OCI-LY3 (cell line): Measurements from ENCODE around the gene TBATA.

ENCODE experiments used
- EZH2phosphoT487 ChIP-seq: fragments of 200-600 bp; shearing (Covaris generic); IDR thresholded peaks from 2 replicates; pipeline ENCODE4 v1.6.1; 2018; ENCODE audit warnings: antibody characterized with exemption, mixed run types, low read depth
- TF ChIP-seq, protein P1 (sequence below): fragments of 200-600, 300-600 bp; sonication (generic); IDR thresholded peaks from 2 replicates; pipeline ENCODE4 v1.5.1; 2014; ENCODE audit warnings: antibody characterized with exemption, low read length, low read depth

DNA sequence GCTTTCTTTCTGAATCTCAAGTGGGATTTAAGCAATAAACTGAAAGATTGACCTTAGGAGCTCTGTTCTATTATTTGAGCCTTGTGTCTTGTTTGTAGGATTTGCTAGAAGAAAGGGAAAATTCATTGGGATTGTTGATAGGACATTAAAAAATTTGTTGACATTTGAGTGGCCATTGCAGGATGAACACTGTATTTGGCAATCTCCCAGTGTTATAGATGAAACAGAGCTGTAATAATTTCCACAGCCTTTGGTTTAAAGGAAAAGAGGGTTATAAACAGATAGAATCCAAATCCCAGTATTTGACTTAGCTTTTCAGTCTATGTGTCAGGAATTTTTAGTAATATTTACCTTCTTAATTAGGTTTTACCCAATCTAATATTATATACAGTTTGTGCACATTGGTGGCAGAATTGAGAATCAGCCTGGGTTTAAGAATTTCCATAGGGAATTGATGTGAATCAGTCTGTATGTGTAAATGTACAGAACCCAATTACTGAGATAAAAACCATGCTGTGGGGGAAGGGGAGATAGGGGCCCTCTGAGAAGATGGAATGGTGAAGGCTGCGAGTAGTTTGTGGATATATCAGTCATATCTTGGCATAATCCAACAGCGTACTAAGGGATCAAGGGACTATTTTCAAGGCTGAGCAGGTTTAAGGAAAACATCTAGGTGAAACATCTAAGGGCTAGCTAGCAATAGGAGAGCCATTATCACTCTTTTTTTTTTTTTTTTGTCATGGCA lies 37.1 kb upstream of the TBATA start:
- TF ChIP-seq, protein P1, sequence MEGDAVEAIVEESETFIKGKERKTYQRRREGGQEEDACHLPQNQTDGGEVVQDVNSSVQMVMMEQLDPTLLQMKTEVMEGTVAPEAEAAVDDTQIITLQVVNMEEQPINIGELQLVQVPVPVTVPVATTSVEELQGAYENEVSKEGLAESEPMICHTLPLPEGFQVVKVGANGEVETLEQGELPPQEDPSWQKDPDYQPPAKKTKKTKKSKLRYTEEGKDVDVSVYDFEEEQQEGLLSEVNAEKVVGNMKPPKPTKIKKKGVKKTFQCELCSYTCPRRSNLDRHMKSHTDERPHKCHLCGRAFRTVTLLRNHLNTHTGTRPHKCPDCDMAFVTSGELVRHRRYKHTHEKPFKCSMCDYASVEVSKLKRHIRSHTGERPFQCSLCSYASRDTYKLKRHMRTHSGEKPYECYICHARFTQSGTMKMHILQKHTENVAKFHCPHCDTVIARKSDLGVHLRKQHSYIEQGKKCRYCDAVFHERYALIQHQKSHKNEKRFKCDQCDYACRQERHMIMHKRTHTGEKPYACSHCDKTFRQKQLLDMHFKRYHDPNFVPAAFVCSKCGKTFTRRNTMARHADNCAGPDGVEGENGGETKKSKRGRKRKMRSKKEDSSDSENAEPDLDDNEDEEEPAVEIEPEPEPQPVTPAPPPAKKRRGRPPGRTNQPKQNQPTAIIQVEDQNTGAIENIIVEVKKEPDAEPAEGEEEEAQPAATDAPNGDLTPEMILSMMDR, result no peak
- no peak for TF ChIP-seq EZH2phosphoT487
